ENCODE data around the gene USP53.

The USP53 gene

DNA sequence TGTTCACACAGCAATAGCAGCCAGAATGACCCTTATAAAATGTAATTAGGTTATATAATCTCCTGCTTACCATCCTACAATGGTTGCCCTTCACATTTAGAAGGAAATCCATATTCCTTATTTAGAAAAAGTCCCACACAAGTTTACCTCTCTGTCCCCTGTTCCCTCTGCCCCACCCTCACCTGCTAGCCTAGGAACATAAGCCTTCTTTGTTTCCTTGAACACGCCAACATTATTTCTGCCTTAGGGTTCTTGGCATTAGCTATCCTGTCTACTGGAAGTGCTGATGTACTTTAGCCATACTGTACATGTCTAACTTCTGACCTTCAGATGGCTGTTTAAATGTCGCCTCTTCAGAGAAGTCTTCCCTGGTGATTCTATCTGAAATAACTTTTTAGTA lies 28.4 kb upstream of the USP53 start:
- no peaks in the 10 kb centered on the region for H3K36me3 ChIP-seq
- no peak overlapping the region for H3K27ac ChIP-seq
- DNase-seq, result no peak
- TF ChIP-seq, protein P1, sequence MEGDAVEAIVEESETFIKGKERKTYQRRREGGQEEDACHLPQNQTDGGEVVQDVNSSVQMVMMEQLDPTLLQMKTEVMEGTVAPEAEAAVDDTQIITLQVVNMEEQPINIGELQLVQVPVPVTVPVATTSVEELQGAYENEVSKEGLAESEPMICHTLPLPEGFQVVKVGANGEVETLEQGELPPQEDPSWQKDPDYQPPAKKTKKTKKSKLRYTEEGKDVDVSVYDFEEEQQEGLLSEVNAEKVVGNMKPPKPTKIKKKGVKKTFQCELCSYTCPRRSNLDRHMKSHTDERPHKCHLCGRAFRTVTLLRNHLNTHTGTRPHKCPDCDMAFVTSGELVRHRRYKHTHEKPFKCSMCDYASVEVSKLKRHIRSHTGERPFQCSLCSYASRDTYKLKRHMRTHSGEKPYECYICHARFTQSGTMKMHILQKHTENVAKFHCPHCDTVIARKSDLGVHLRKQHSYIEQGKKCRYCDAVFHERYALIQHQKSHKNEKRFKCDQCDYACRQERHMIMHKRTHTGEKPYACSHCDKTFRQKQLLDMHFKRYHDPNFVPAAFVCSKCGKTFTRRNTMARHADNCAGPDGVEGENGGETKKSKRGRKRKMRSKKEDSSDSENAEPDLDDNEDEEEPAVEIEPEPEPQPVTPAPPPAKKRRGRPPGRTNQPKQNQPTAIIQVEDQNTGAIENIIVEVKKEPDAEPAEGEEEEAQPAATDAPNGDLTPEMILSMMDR (IDR thresholded peaks at IDR 0.05; ENCODE audit: low read depth, low read length), result no peak
- H3K4me3 ChIP-seq (ENCODE audit: low read depth, low read length), result no peak overlapping the region
- H3K27me3 ChIP-seq (ENCODE audit: insufficient read depth, low read depth, severe bottlenecking), result no peaks in the 10 kb centered on the region
- H3K9me3 ChIP-seq (ENCODE audit: severe bottlenecking), result no peaks in the 10 kb centered on the region

DNA sequence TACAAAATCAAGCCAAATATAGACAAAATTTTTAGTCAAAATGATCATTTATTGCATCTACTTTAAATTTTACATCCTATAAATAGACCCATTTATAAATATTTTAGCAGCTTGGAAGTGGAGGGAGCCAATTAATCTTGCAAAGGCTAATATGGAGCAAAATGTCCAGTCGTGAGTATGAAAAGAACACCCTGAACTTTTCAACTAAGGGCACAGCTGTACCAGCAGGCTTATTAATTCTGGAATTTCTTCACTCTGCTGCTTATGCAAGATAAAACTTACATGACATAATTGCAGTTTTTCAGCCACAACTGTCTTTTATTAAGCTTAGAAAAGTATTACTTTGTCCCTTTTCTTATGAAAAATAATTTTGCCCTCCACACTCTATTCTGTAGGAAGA lies 22.9 kb upstream of the USP53 start:
- Histone ChIP-seq H3K27me3 (ENCODE audit: insufficient read depth, low read depth, severe bottlenecking) (no peaks in the 10 kb centered on the region), H3K36me3 (no peaks in the 10 kb centered on the region), H3K4me3 (ENCODE audit: low read depth, low read length) (no peak overlapping the region), H3K27ac (no peak overlapping the region), H3K9me3 (ENCODE audit: severe bottlenecking) (no peaks in the 10 kb centered on the region)
- no peak for DNase-seq
- TF ChIP-seq, protein P1 (IDR thresholded peaks at IDR 0.05; ENCODE audit: low read depth, low read length), result no peak

DNA sequence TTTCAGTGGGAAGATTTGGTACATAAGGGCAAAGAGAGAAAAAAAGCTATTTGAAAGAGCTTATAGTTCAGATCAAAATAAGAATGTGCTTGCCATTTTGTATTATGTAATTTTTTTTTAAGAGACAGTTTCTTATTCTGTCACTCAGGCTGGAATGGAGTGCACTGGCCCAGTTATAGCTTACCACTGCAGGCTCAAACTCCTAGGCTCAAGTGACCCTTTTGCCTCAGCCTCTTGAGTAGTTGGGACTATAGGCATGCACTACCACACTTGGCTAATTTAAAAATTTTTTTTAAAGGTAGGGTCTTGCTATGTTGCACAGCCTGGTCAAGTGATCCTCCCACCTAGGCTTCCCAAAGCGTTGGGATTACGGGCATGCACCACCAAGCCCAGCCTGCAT lies 22.2 kb upstream of the USP53 start:
- no peaks in the 10 kb centered on the region for H3K9me3 ChIP-seq (ENCODE audit: severe bottlenecking)
- H3K27ac ChIP-seq, result no peak overlapping the region
- DNase-seq, result no peak
- TF ChIP-seq, protein P1 (IDR thresholded peaks at IDR 0.05; ENCODE audit: low read depth, low read length), result no peak
- no peaks in the 10 kb centered on the region for H3K27me3 ChIP-seq (ENCODE audit: insufficient read depth, low read depth, severe bottlenecking)
- no peaks in the 10 kb centered on the region for H3K36me3 ChIP-seq
- no peak overlapping the region for H3K4me3 ChIP-seq (ENCODE audit: low read depth, low read length)

DNA sequence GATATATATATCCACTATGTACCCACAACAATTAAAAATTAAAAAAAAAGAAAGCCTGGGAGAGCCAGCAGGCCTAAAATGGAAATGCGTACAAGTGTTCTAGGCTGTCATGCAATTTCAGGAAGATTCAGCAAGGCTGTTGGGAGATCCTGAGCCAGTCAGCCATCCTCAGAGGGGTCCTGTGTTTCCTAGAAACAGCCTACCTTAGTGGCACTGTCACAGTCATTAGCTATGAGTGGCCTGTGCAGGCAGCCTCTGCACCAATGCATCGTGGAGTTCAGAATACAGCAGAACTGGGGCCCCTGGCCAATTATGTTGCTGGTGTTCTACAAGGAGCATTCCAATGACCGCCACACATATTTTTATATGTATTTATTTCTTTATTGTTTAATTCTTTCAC lies 21.0 kb upstream of the USP53 start:
- no peak overlapping the region for H3K4me3 ChIP-seq (ENCODE audit: low read depth, low read length)
- H3K36me3 ChIP-seq, result no peaks in the 10 kb centered on the region
- H3K9me3 ChIP-seq (ENCODE audit: severe bottlenecking), result no peaks in the 10 kb centered on the region
- DNase-seq, result no peak
- TF ChIP-seq, protein P1 (IDR thresholded peaks at IDR 0.05; ENCODE audit: low read depth, low read length), result no peak
- no peak overlapping the region for H3K27ac ChIP-seq
- no peaks in the 10 kb centered on the region for H3K27me3 ChIP-seq (ENCODE audit: insufficient read depth, low read depth, severe bottlenecking)

DNA sequence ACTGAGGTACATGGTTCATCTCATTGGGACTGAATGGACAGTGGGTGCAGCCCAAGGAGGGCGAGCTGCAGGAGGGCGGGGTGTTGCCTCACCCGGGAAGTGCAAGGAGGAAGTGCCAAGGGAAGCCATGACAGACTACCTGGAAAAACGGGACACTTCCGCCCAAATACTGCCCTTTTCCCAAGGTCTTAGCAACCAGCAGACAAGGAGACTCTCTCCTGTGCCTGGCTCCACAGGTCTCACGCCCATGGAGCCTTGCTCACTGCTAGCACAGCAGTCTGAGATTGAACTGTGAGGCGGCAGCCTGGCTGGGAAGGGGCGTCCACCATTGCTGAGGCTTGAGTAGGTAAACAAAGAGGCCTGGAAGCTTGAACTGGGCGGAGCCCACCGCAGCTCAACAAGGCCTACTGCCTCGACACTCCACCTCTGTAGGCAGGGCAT lies 14.7 kb upstream of the USP53 start:
- DNase-seq, result no peak
- Histone ChIP-seq H3K9me3 (ENCODE audit: severe bottlenecking) (no peaks in the 10 kb centered on the region), H3K36me3 (no peaks in the 10 kb centered on the region), H3K4me3 (ENCODE audit: low read depth, low read length) (no peak overlapping the region), H3K27ac (no peak overlapping the region), H3K27me3 (ENCODE audit: insufficient read depth, low read depth, severe bottlenecking) (no peaks in the 10 kb centered on the region)
- TF ChIP-seq, protein P1 (IDR thresholded peaks at IDR 0.05; ENCODE audit: low read depth, low read length), result no peak

DNA sequence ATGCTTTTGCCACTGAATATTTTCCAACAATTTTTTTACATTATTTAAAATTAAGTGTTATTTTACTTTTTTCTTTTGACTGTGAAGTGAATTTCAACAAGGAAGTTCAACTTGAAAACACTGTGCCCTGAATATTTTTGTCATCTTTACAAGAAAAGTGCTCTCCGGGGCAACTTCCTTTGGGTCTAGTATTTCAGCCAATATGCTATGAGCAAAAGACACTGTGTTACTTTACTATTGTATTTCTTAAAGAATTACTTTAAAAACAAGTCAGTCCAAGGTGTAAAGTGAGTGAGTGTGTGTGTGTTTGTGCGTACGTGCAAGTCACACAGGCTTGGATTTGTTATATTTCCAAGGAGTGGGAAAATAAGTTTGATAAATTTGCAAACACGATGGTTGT lies 7.6 kb upstream of the USP53 start:
- Histone ChIP-seq H3K27ac (no peak overlapping the region), H3K36me3 (no peaks in the 10 kb centered on the region), H3K9me3 (ENCODE audit: severe bottlenecking) (no peaks in the 10 kb centered on the region), H3K27me3 (ENCODE audit: insufficient read depth, low read depth, severe bottlenecking) (no peaks in the 10 kb centered on the region), H3K4me3 (ENCODE audit: low read depth, low read length) (no peak overlapping the region)
- no peak for DNase-seq
- TF ChIP-seq, protein P1 (IDR thresholded peaks at IDR 0.05; ENCODE audit: low read depth, low read length), result no peak

Measured in WERI-Rb-1 (cell line).